HepG2 (cell line): Measurements from ENCODE around the gene BCL2L13. TPM values are rescaled to one million over a fixed set of nuclear protein-coding genes. Genes with fewer than 3 reads are reported as not detected.

Source experiments
- ATAC-seq: fragments of 200-7000 bp; cut with Tn5 transposase; 3 replicates; pipeline ENCODE4 v1.9.1; 2020; ENCODE audit warnings: mild to moderate bottlenecking, moderate library complexity
- BruUV-seq: library from RNA; stranded (reverse); fragments of 400-500 nt; replicated peaks from 2 replicates; lab custom pipeline; 2021; lab: Mats Ljungman, UMichigan
- CTCF ChIA-PET: fragments of 300-600 bp; formaldehyde crosslinking; extraction: SDS; loops from one replicate; lab custom pipeline; 2021; ENCODE audit warnings: low total read pairs, inconsistent platforms, low intra/inter-chr PET ratio; lab: Yijun Ruan, JAX
- POLR2A ChIA-PET: fragments of 350-600 bp; sonication (Branson Sonifier 250); formaldehyde crosslinking; loops from one replicate; lab custom pipeline; 2020; ENCODE audit warnings: antibody characterized with exemption, inconsistent platforms; lab: Yijun Ruan, JAX
- DNase-seq: peaks from one replicate; pipeline ENCODE4 v3.0.0-alpha.2; 2015; ENCODE audit warnings: low spot score
- FAIRE-seq: peaks from 3 replicates; lab custom pipeline; 2011; peaks lifted over from hg19 to GRCh38; lab: Jason Lieb, UNC
- H2AFZ ChIP-seq: one replicate; pipeline ENCODE4 v1.6.1; 2011; ENCODE audit warnings: low read length, inconsistent platforms
- H3K27ac ChIP-seq: fragments of 300-600 bp; 3 replicates; pipeline ENCODE4 v1.8.0; 2011; ENCODE audit warnings: mixed run types, mild to moderate bottlenecking, mixed read lengths, low read length, inconsistent platforms; ENCODE audit not compliant: insufficient read depth; ENCODE audit errors: extremely low read length
- H3K27me3 ChIP-seq, 2 experiments: fragments of 200-600 bp in 1 of 2; 2 replicates in 1 of 2; 3 replicates in 1 of 2; pipeline versions ENCODE4 v1.6.0 to v1.8.0; 2011; ENCODE audit warnings: low read length in 2 of 2, mild to moderate bottlenecking in 2 of 2, moderate library complexity in 2 of 2, inconsistent platforms in 1 of 2; ENCODE audit not compliant: insufficient read depth in 2 of 2, control insufficient read depth in 1 of 2
- H3K36me3 ChIP-seq, 2 experiments: fragments of 200-600 bp in 1 of 2; replicated peaks in 1 of 2; 2 replicates in 1 of 2; 3 replicates in 1 of 2; pipeline versions ENCODE4 v1.5.1 to v1.8.0; 2011; ENCODE audit warnings: low read length in 2 of 2, inconsistent platforms in 1 of 2; ENCODE audit not compliant: insufficient read depth in 2 of 2, control insufficient read depth in 1 of 2
- H3K4me1 ChIP-seq: 2 replicates; pipeline ENCODE4 v1.5.1; 2012; ENCODE audit warnings: low read length, inconsistent platforms; ENCODE audit not compliant: insufficient read depth
- H3K4me2 ChIP-seq: 2 replicates; pipeline ENCODE4 v1.6.0; 2011; ENCODE audit warnings: low read depth, low read length, inconsistent platforms
- H3K4me3 ChIP-seq, 3 experiments: fragments of 200-600 bp in 1 of 3; sonication (generic), shearing (Covaris generic) in 1 of 3; replicated peaks in 1 of 3; 2 replicates each; pipeline ENCODE4 v1.5.1; 2011 to 2016; ENCODE audit warnings: low read length in 3 of 3, inconsistent platforms in 2 of 3, low read depth in 2 of 3, mild to moderate bottlenecking in 2 of 3, control low read depth in 1 of 3, mixed read lengths in 1 of 3; ENCODE audit not compliant: insufficient read depth in 1 of 3
- H3K79me2 ChIP-seq: one replicate; pipeline ENCODE4 v1.6.1; 2011; ENCODE audit warnings: low read length, inconsistent platforms; ENCODE audit not compliant: insufficient read depth
- H3K9ac ChIP-seq: 2 replicates; pipeline ENCODE4 v1.6.0; 2011; ENCODE audit warnings: mild to moderate bottlenecking, low read depth, low read length, inconsistent platforms; ENCODE audit not compliant: insufficient read depth
- H3K9me3 ChIP-seq: 2 replicates; pipeline ENCODE4 v1.5.1; 2012; ENCODE audit warnings: mild to moderate bottlenecking, low read length
- H4K20me1 ChIP-seq: 2 replicates; pipeline ENCODE4 v1.6.0; 2011; ENCODE audit warnings: inconsistent platforms, mild to moderate bottlenecking, low read length, moderate library complexity; ENCODE audit not compliant: insufficient read depth
- ATF7 ChIP-seq, 2 experiments: fragments of 450-650 bp in 1 of 2; sonication (generic) in 1 of 2; formaldehyde crosslinking in 1 of 2; IDR thresholded peaks; 2 replicates each; pipeline versions ENCODE4 v1.4.0 to v1.6.1; 2016 to 2020; ENCODE audit warnings: antibody characterized with exemption in 1 of 2, mild to moderate bottlenecking in 1 of 2, missing genetic modification reagents in 1 of 2
- CBX2 ChIP-seq, 2 experiments: fragments of 200-600 bp in 1 of 2; sonication (generic); formaldehyde crosslinking in 1 of 2; IDR thresholded peaks; 2 replicates each; pipeline versions ENCODE4 v1.7.0 to v1.8.1; 2018 to 2022; ENCODE audit warnings: low read depth in 2 of 2, low read length in 1 of 2, mild to moderate bottlenecking in 1 of 2, missing genetic modification reagents in 1 of 2
- CHCHD3 ChIP-seq: sonication (generic); formaldehyde crosslinking; IDR thresholded peaks from 2 replicates; pipeline ENCODE4 v1.8.0; 2022; ENCODE audit warnings: mild to moderate bottlenecking, missing genetic modification reagents, moderate library complexity
- FOSL1 ChIP-seq: sonication (generic); formaldehyde crosslinking; IDR thresholded peaks from 2 replicates; pipeline ENCODE4 v1.9.0; 2021; ENCODE audit warnings: missing genetic modification reagents, borderline replicate concordance
- HIVEP1 ChIP-seq: sonication (generic); formaldehyde crosslinking; IDR thresholded peaks from 2 replicates; pipeline ENCODE4 v1.4.0; 2020; ENCODE audit warnings: mild to moderate bottlenecking, missing genetic modification reagents
- KDM1A ChIP-seq: IDR thresholded peaks from 2 replicates; pipeline ENCODE4 v1.6.1; 2016; ENCODE audit warnings: missing compliant biosample characterization
- MAFK ChIP-seq, 2 experiments: IDR thresholded peaks in 1 of 2; conservative IDR thresholded peaks in 1 of 2; 2 replicates each; pipeline ENCODE4 v1.6.1; 2011; ENCODE audit warnings: improper control_type of control experiment in 2 of 2, low read length in 2 of 2
- PRDM15 ChIP-seq: sonication (generic); formaldehyde crosslinking; IDR thresholded peaks from 2 replicates; pipeline ENCODE4 v1.4.0; 2020; ENCODE audit warnings: missing genetic modification reagents
- ZNF274 ChIP-seq: sonication (generic); formaldehyde crosslinking; IDR thresholded peaks from 2 replicates; pipeline ENCODE4 v1.5.1; 2020; ENCODE audit warnings: mild to moderate bottlenecking, missing genetic modification reagents
- ZNF333 ChIP-seq: sonication (generic); formaldehyde crosslinking; IDR thresholded peaks from 2 replicates; pipeline ENCODE4 v1.4.0; 2020; ENCODE audit warnings: mild to moderate bottlenecking, missing genetic modification reagents, borderline replicate concordance
- ZNF44 ChIP-seq: sonication (generic); formaldehyde crosslinking; IDR thresholded peaks from 2 replicates; pipeline ENCODE4 v1.5.1; 2020; ENCODE audit warnings: mild to moderate bottlenecking, missing genetic modification reagents
- WGBS: methylation state at CpG from one replicate; pipeline ENCODE4 v1.1.6; 2017; ENCODE audit warnings: low lambda C conversion rate; 5-methylcytosine and 5-hydroxymethylcytosine counted together
- in situ Hi-C: cut with HindIII; loops from 2 replicates; pipeline ENCODE4 v1.10.0; 2017; ENCODE audit warnings: low pct_unique_long_range_greater_than_20kb; ENCODE audit not compliant: extremely low pct_ligation_motif_present
- intact Hi-C: fragments of 100-400 bp; cut with micrococcal nuclease; formaldehyde crosslinking; loops from one replicate; pipeline ENCODE4 v1.10.0; 2022; ENCODE audit not compliant: unreplicated experiment
- polyA plus RNA-seq, 8 experiments: library from polyadenylated mRNA; depleted of rRNA in 3 of 8; stranded (reverse) in 7 of 8; unstranded in 1 of 8; fragments of >200 nt; fragmentation: Illumina TruSeq in 4 of 8; extraction: Trizol in 4 of 8; gene quantifications; 2 replicates each; pipeline versions ENCODE4 v1.2.1 to v1.2.3, GENCODE V29; 2011 to 2016; ENCODE audit warnings: low read depth in 4 of 8, missing spikeins in 1 of 8, mixed read lengths in 1 of 8; ENCODE audit not compliant: insufficient read depth in 1 of 8
- total RNA-seq, 5 experiments: library from RNA; depleted of rRNA; stranded (reverse); fragments of >200 nt; fragmentation: Illumina TruSeq; extraction: Trizol; gene quantifications; 2 replicates each; pipeline ENCODE4 v1.2.3, GENCODE V29; 2016; ENCODE audit warnings: low read depth in 1 of 5
- TF ChIP-seq, protein P1 (sequence below): sonication (generic); formaldehyde crosslinking; IDR thresholded peaks from 2 replicates; pipeline ENCODE4 v1.8.0; 2022; ENCODE audit warnings: missing genetic modification reagents, mild to moderate bottlenecking, inconsistent platforms, borderline replicate concordance
- TF ChIP-seq, protein P2 (sequence below): sonication (generic); formaldehyde crosslinking; IDR thresholded peaks from 2 replicates; pipeline ENCODE4 v1.5.1; 2020; ENCODE audit warnings: missing genetic modification reagents, mild to moderate bottlenecking, borderline replicate concordance
- TF ChIP-seq, protein P3 (sequence below): sonication (generic); formaldehyde crosslinking; IDR thresholded peaks from 2 replicates; pipeline ENCODE4 v1.4.0; 2020; ENCODE audit warnings: missing genetic modification reagents

Gene BCL2L13
- total and polyA plus RNA-seq, 2 of the 13 experiments (the other 11 are each of a cell fraction or from before 2014, with no cell fraction given) = 13.5 to 14.6 TPM

GRCh38 chr22:17772958-17773605 lies 134.5 kb downstream of the BCL2L13 start:
- peak overlapping the region; percentile 63 to 89 (median 83); a peak in 5 of 6 replicates for H3K4me3 ChIP-seq
- 56% methylated on average over 13 of the region's 18 CpGs for WGBS
- POLR2A ChIA-PET = interaction anchor here (1.5 to 3.7 kb wide), 5 partner anchors 9 to 31 kb away, joined by 3 to 19 read pairs (median 15); no protein-coding TSS in a partner anchor
- peak overlapping the region; percentile 86 for H3K4me2 ChIP-seq
- in situ Hi-C loops = no loop called here
- BruUV-seq = no TSS peak
- peaks cover 33% of the 10 kb centered on the region for H3K79me2 ChIP-seq
- no peak for FAIRE-seq
- DNase-seq = no peak
- no peaks in the 10 kb centered on the region for H3K9me3 ChIP-seq
- no peaks in the 10 kb centered on the region; a peak in 1 of 5 replicates for H3K27me3 ChIP-seq
- H3K36me3 ChIP-seq = no peaks in the 10 kb centered on the region; a peak in 1 of 5 replicates
- CTCF ChIA-PET = no interaction called here
- peaks cover 58% of the 10 kb centered on the region for H3K4me1 ChIP-seq
- no peaks in the 10 kb centered on the region for H4K20me1 ChIP-seq
- ATAC-seq = no peak
- peak overlapping the region; percentile 85 for H3K9ac ChIP-seq
- no peak overlapping the region for H3K27ac ChIP-seq
- intact Hi-C loops = no loop called here
- H2AFZ ChIP-seq = no peak overlapping the region
- no peak for TF ChIP-seq ATF7 (IDR thresholded peaks at IDR 0.05)
- TF ChIP-seq ATF7 (CRISPR knock-in tag; IDR thresholded peaks at IDR 0.05) = no peak
- TF ChIP-seq ZNF333 (CRISPR knock-in tag) = 0 out of 2 replicates have a peak, but pooled peaks have one; percentile 44
- TF ChIP-seq MAFK (conservative IDR thresholded peaks at IDR 0.05 in 1 of 2, IDR thresholded peaks at IDR 0.05 in 1 of 2; ENCODE audit: low read length in 2 of 2) = peak in 1 of 2 experiments; percentile 35; a peak in 3 of 4 replicates
- no peak for TF ChIP-seq FOSL1 (CRISPR knock-in tag)
- TF ChIP-seq, protein P1, sequence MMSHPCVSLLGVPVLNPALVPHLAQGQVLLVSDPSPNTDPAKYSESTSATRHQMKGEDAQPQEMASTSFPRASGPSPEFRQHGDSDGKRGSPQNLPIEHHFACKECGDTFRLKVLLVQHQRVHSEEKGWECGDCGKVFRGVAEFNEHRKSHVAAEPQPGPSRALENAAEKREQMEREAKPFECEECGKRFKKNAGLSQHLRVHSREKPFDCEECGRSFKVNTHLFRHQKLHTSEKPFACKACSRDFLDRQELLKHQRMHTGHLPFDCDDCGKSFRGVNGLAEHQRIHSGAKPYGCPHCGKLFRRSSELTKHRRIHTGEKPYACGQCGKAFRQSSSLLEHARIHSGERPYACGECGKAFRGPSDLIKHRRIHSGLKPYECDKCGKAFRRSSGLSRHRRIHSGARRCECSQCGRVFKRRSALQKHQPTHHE (CRISPR knock-in tag) = 0 out of 2 replicates have a peak, but pooled peaks have one; percentile 40
- TF ChIP-seq HIVEP1 (CRISPR knock-in tag) = 0 out of 2 replicates have a peak, but pooled peaks have one; percentile 32
- TF ChIP-seq, protein P2, sequence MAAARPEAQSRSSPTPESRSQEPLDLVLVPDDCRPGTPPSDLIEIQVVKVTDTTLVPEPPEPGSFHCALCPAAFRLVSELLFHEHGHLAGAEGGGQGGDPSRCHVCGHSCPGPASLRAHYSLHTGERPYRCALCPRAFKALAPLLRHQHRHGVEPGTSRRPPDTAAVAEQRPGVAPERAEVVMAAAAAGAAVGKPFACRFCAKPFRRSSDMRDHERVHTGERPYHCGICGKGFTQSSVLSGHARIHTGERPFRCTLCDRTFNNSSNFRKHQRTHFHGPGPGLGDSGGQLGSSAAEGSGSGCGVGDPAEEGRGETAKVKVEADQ (CRISPR knock-in tag) = no peak
- TF ChIP-seq PRDM15 (CRISPR knock-in tag) = no peak
- TF ChIP-seq ZNF274 (CRISPR knock-in tag) = no peak
- TF ChIP-seq, protein P3, sequence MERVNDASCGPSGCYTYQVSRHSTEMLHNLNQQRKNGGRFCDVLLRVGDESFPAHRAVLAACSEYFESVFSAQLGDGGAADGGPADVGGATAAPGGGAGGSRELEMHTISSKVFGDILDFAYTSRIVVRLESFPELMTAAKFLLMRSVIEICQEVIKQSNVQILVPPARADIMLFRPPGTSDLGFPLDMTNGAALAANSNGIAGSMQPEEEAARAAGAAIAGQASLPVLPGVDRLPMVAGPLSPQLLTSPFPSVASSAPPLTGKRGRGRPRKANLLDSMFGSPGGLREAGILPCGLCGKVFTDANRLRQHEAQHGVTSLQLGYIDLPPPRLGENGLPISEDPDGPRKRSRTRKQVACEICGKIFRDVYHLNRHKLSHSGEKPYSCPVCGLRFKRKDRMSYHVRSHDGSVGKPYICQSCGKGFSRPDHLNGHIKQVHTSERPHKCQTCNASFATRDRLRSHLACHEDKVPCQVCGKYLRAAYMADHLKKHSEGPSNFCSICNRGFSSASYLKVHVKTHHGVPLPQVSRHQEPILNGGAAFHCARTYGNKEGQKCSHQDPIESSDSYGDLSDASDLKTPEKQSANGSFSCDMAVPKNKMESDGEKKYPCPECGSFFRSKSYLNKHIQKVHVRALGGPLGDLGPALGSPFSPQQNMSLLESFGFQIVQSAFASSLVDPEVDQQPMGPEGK (CRISPR knock-in tag) = no peak
- no peak for TF ChIP-seq KDM1A (CRISPR knock-in tag)
- TF ChIP-seq ZNF44 (CRISPR knock-in tag) = no peak
- no peak for TF ChIP-seq CBX2 (IDR thresholded peaks at IDR 0.05; ENCODE audit: low read depth, low read length)
- TF ChIP-seq CBX2 (CRISPR knock-in tag; IDR thresholded peaks at IDR 0.05; ENCODE audit: low read depth) = no peak
- TF ChIP-seq CHCHD3 (CRISPR knock-in tag) = no peak
